ENCODE measurements around the gene FYB1. TPM values are rescaled to one million over a fixed set of nuclear protein-coding genes. Genes with fewer than 3 reads are reported as not detected.

Gene FYB1
- total RNA-seq, 1 experiment from 2014 or later = not detected

GRCh38 chr5:39121922-39122321 is 97.4 kb downstream of the FYB1 start:
- Histone ChIP-seq H2BK5ac (ENCODE audit: insufficient read length, low read length) (no peak overlapping the region), H3K23ac (ENCODE audit: insufficient read length, low read depth, low read length) (no peak overlapping the region), H3K79me1 (ENCODE audit: insufficient read depth, low read depth, low read length, poor library complexity, severe bottlenecking) (no peaks in the 10 kb centered on the region), H2AFZ (ENCODE audit: low read length) (no peak overlapping the region), H2BK120ac (ENCODE audit: low read depth, low read length, poor library complexity, severe bottlenecking) (no peak overlapping the region), H4K5ac (ENCODE audit: insufficient read length, low read depth, low read length) (no peak overlapping the region), H3K9me3 (ENCODE audit: control insufficient read depth, low read depth, low read length) (no peaks in the 10 kb centered on the region), H3K9ac (ENCODE audit: extremely low read depth, insufficient read length, low read length) (no peak overlapping the region), H3K4me2 (ENCODE audit: insufficient read depth, insufficient read length, low read length) (no peak overlapping the region), H3K27me3 (ENCODE audit: insufficient read depth, low read length) (no peaks in the 10 kb centered on the region), H2BK15ac (ENCODE audit: low read depth, low read length) (no peak overlapping the region), H2BK12ac (ENCODE audit: insufficient read length, low read depth, low read length) (no peak overlapping the region), H4K20me1 (ENCODE audit: control insufficient read depth, insufficient read depth, insufficient read length) (no peaks in the 10 kb centered on the region), H2AK5ac (ENCODE audit: insufficient read length, low read length) (no peak overlapping the region), H3K23me2 (ENCODE audit: insufficient read length, low read depth, low read length, poor library complexity, severe bottlenecking) (no peaks in the 10 kb centered on the region), H4K8ac (replicated peaks; ENCODE audit: insufficient read length, low read depth, low read length) (no peak overlapping the region), H3K4ac (ENCODE audit: low read depth, low read length) (no peak overlapping the region), H3K4me1 (ENCODE audit: insufficient read depth, low read length) (no peaks in the 10 kb centered on the region), H3K14ac (ENCODE audit: insufficient read depth, low read length) (no peak overlapping the region), H3T11ph (ENCODE audit: low read length) (no peak overlapping the region), H3K18ac (ENCODE audit: insufficient read length, low read depth, low read length) (no peak overlapping the region), H3K56ac (ENCODE audit: insufficient read length, low read depth, low read length) (no peak overlapping the region), H3K79me2 (ENCODE audit: insufficient read depth, low read length) (no peaks in the 10 kb centered on the region), H4K91ac (ENCODE audit: insufficient read length, low read depth, low read length) (no peak overlapping the region), H3K27ac (ENCODE audit: insufficient read length, low read depth, low read length) (no peak overlapping the region), H2BK20ac (ENCODE audit: low read depth, low read length, poor library complexity, severe bottlenecking) (no peak overlapping the region)
- no peak for DNase-seq
- Mint-ChIP-seq H3K4me3 (no peak overlapping the region), H3K27ac (0 out of 7 replicates have a peak overlapping the region, but pooled peaks of 1 of the 3 experiments have one; percentile 40), H3K36me3 (ENCODE audit: insufficient read depth in 1 of 3, low read depth in 3 of 3) (no peaks in the 10 kb centered on the region), H3K4me1 (no peaks in the 10 kb centered on the region), H3K27me3 (ENCODE audit: low read depth) (no peaks in the 10 kb centered on the region), H3K9me3 (no peaks in the 10 kb centered on the region)
- TF ChIP-seq CTCF (conservative IDR thresholded peaks at IDR 0.05) = no peak
- WGBS (ENCODE audit: extremely low coverage, insufficient read length, low lambda C conversion rate) = no CpG with 5 or more reads among the region's 2 CpGs

All from H9 (cell line).